Ishikawa (cell line): ENCODE results near the gene APOC3.

Source experiments
- CEBPB ChIP-seq: IDR thresholded peaks from 2 replicates; pipeline ENCODE4 v1.6.1; 2012
- CREB1 ChIP-seq: IDR thresholded peaks from 2 replicates; pipeline ENCODE4 v1.6.1; 2012; ENCODE audit warnings: low read depth
- EGR1 ChIP-seq: IDR thresholded peaks from 2 replicates; pipeline ENCODE4 v1.6.1; 2012
- EP300 ChIP-seq: IDR thresholded peaks from 2 replicates; pipeline ENCODE4 v1.6.1; 2012; ENCODE audit warnings: borderline replicate concordance
- FOXM1 ChIP-seq: IDR thresholded peaks from 2 replicates; pipeline ENCODE4 v1.6.1; 2012; ENCODE audit warnings: low read depth, borderline replicate concordance
- MAX ChIP-seq: IDR thresholded peaks from 2 replicates; pipeline ENCODE4 v1.6.1; 2012
- NFIC ChIP-seq: IDR thresholded peaks from 2 replicates; pipeline ENCODE4 v1.6.1; 2012
- RAD21 ChIP-seq: IDR thresholded peaks from 2 replicates; pipeline ENCODE4 v1.6.1; 2012; ENCODE audit warnings: low read depth
- REST ChIP-seq: IDR thresholded peaks from 2 replicates; pipeline ENCODE4 v1.6.1; 2012; ENCODE audit warnings: low read depth, mild to moderate bottlenecking
- TAF1 ChIP-seq: IDR thresholded peaks from 2 replicates; pipeline ENCODE4 v1.6.1; 2012; ENCODE audit warnings: low read depth, mild to moderate bottlenecking
- TCF12 ChIP-seq: IDR thresholded peaks from 2 replicates; pipeline ENCODE4 v1.6.1; 2012; ENCODE audit warnings: low read depth
- TEAD4 ChIP-seq: IDR thresholded peaks from 2 replicates; pipeline ENCODE4 v1.6.1; 2012
- USF1 ChIP-seq: IDR thresholded peaks from 2 replicates; pipeline ENCODE4 v1.6.1; 2012
- YY1 ChIP-seq: IDR thresholded peaks from 2 replicates; pipeline ENCODE4 v1.6.1; 2012; ENCODE audit warnings: low read depth
- ZBTB7A ChIP-seq: IDR thresholded peaks from 2 replicates; pipeline ENCODE4 v1.6.1; 2012; ENCODE audit warnings: low read depth

Gene APOC3

GRCh38 chr11:116792144-116792868 is 37.4 kb upstream of the APOC3 start:
- TF ChIP-seq NFIC (no peak), TEAD4 (no peak), CREB1 (no peak), RAD21 (no peak), EP300 (no peak), USF1 (no peak), ZBTB7A (no peak), TAF1 (no peak), YY1 (no peak)

GRCh38 chr11:116792869-116793771 is 36.6 kb upstream of the APOC3 start:
- TF ChIP-seq MAX = no peak
- no peak for TF ChIP-seq TEAD4
- no peak for TF ChIP-seq CEBPB
- no peak for TF ChIP-seq TCF12
- no peak for TF ChIP-seq TAF1
- TF ChIP-seq EGR1 = no peak
- no peak for TF ChIP-seq REST

- TF ChIP-seq MAX (no peak), TCF12 (no peak), USF1 (peak; percentile 87), EP300 (no peak), TEAD4 (no peak), REST (no peak)
These were observed 36.0 kb upstream of the APOC3 start for GRCh38 chr11:116793772-116794097.

GRCh38 chr11:116794851-116795250 is 34.9 kb upstream of the APOC3 start:
- TF ChIP-seq CREB1 (no peak), TAF1 (no peak), YY1 (no peak), CEBPB (no peak), RAD21 (no peak), EP300 (no peak), FOXM1 (no peak), TCF12 (no peak)

GRCh38 chr11:116796548-116796947 is 33.2 kb upstream of the APOC3 start:
- no peak for TF ChIP-seq TAF1
- no peak for TF ChIP-seq RAD21
- TF ChIP-seq FOXM1 = no peak
- TF ChIP-seq MAX = no peak
- no peak for TF ChIP-seq EP300
- no peak for TF ChIP-seq USF1
- no peak for TF ChIP-seq REST
